Measurements from ENCODE around the gene DNAJC3. TPM values are rescaled to one million over a fixed set of nuclear protein-coding genes. Genes with fewer than 3 reads are reported as not detected.

Gene DNAJC3
- total and polyA plus RNA-seq, 2 of the 8 experiments (the other 6 are each of a cell fraction or from before 2014, with no cell fraction given), result 4.3 to 24.1 TPM

- TF ChIP-seq BACH1 (IDR thresholded peaks at IDR 0.05; ENCODE audit: low read length), result no peak
These were observed 137.6 kb downstream of the DNAJC3 start (continued) for GRCh38 chr13:95814495-95814894.
